Sigmoid colon (tissue), 3 donors: ENCODE measurements around the gene RBBP5.

ENCODE experiments used
- POLR2A ChIP-seq, 2 donors: fragments of 450-650 bp; IDR thresholded peaks; one replicate each; pipeline ENCODE4 v1.6.1; 2016; ENCODE audit warnings: antibody characterized with exemption in 2 of 2, mild to moderate bottlenecking in 2 of 2, moderate library complexity in 2 of 2
- TF ChIP-seq, protein P1 (sequence below), 4 experiments: fragments of 450-650 bp in 3 of 4; fragments of 200-600 bp in 1 of 4; IDR thresholded peaks; one replicate each; pipeline ENCODE4 v1.5.1; 2016 to 2019; ENCODE audit warnings: antibody characterized with exemption in 4 of 4, mild to moderate bottlenecking in 3 of 4, moderate library complexity in 2 of 4

GRCh38 chr1:205082431-205082830 is 39.3 kb downstream of the RBBP5 start:
- TF ChIP-seq, protein P1, sequence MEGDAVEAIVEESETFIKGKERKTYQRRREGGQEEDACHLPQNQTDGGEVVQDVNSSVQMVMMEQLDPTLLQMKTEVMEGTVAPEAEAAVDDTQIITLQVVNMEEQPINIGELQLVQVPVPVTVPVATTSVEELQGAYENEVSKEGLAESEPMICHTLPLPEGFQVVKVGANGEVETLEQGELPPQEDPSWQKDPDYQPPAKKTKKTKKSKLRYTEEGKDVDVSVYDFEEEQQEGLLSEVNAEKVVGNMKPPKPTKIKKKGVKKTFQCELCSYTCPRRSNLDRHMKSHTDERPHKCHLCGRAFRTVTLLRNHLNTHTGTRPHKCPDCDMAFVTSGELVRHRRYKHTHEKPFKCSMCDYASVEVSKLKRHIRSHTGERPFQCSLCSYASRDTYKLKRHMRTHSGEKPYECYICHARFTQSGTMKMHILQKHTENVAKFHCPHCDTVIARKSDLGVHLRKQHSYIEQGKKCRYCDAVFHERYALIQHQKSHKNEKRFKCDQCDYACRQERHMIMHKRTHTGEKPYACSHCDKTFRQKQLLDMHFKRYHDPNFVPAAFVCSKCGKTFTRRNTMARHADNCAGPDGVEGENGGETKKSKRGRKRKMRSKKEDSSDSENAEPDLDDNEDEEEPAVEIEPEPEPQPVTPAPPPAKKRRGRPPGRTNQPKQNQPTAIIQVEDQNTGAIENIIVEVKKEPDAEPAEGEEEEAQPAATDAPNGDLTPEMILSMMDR (IDR thresholded peaks at IDR 0.05), result no peak
- no peak for TF ChIP-seq POLR2A (IDR thresholded peaks at IDR 0.05)
